Activated T-cell treated with anti-CD3 and anti-CD28 coated beads, Interleukin-2, amount 50 U/mL, for 4 hours (primary cell): ENCODE results near the gene C5AR1. TPM values are rescaled to one million over a fixed set of nuclear protein-coding genes. Genes with fewer than 3 reads are reported as not detected.
"Not testable (repeated sequence)": the region's sequence is repeated elsewhere in the genome, so short reads cannot be mapped to it uniquely, and the experiment has no call there.

Source experiments
- ATAC-seq, 2 donors: fragments of 200-7000 bp; cut with Tn5 transposase; one replicate each; pipeline ENCODE4 v1.10.0; 2021
- DNase-seq: peaks from one replicate; pipeline ENCODE4 v3.0.0-alpha.2; 2020
- H3K27me3 Mint-ChIP-seq: one replicate; pipeline ENCODE4 v1.8.0; 2021; ENCODE audit warnings: low read depth, mixed read lengths
- H3K36me3 Mint-ChIP-seq: one replicate; pipeline ENCODE4 v1.8.0; 2022; ENCODE audit warnings: mixed read lengths; ENCODE audit not compliant: insufficient read depth
- H3K4me1 Mint-ChIP-seq: one replicate; pipeline ENCODE4 v1.8.0; 2021; ENCODE audit warnings: low read depth, mixed read lengths
- H3K4me3 Mint-ChIP-seq: one replicate; pipeline ENCODE4 v1.8.0; 2021; ENCODE audit warnings: mild to moderate bottlenecking, moderate library complexity, mixed read lengths
- H3K9me3 Mint-ChIP-seq: one replicate; pipeline ENCODE4 v1.8.0; 2021; ENCODE audit warnings: mixed read lengths
- total RNA-seq, 3 donors: library from RNA; stranded (reverse); gene quantifications; one replicate each; pipeline ENCODE4 v1.2.1, GENCODE V29; 2021

The C5AR1 gene
- total RNA-seq, 3 donors from 2014 or later, result 0.63 to 0.83 (median 0.68) TPM

DNA sequence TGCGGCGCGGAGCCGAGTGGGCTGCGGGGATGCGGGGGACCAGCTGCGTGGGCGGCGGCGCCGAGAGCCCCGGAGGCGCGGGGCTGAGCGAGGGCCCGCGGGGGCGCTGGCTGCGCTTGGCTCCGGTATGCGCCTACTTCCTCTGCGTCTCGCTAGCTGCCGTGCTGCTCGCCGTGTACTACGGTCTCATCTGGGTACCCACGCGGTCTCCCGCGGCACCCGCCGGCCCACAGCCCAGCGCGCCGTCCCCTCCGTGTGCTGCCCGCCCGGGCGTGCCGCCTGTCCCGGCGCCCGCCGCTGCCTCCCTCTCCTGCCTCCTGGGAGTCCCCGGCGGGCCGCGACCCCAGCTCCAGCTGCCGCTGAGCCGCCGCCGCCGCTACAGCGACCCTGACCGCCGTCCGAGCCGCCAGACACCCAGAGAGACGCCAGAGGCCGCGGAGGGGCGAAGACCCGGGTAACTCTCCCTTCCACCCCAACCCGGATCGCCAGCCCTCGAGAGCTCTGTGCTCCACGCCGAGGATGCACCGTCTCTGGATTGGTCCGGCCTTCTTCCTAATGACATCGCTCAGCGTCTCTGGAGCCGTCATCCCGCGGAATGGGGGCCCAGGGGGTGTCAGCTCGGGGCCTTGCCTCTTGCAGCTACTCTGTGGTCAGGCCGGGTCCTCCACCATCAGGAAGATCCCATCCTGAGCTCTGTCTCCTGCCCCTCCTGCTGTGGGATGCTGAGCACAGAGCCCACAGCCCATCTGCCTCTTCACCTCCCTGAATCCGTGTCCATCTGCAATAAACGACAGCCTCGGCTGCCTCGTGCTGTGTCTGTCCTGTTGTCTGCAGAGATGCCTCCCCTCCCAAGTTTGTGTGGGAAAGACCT lies 34.5 kb upstream of the C5AR1 start:
- Mint-ChIP-seq H3K36me3 (peaks cover 6% of the 10 kb centered on the region), H3K9me3 (no peaks in the 10 kb centered on the region), H3K27me3 (no peaks in the 10 kb centered on the region), H3K4me3 (peak overlapping the region; percentile 77), H3K4me1 (peaks cover 18% of the 10 kb centered on the region)
- DNase-seq, result peak; percentile 27
- ATAC-seq, result peak; percentile 25 to 29

DNA sequence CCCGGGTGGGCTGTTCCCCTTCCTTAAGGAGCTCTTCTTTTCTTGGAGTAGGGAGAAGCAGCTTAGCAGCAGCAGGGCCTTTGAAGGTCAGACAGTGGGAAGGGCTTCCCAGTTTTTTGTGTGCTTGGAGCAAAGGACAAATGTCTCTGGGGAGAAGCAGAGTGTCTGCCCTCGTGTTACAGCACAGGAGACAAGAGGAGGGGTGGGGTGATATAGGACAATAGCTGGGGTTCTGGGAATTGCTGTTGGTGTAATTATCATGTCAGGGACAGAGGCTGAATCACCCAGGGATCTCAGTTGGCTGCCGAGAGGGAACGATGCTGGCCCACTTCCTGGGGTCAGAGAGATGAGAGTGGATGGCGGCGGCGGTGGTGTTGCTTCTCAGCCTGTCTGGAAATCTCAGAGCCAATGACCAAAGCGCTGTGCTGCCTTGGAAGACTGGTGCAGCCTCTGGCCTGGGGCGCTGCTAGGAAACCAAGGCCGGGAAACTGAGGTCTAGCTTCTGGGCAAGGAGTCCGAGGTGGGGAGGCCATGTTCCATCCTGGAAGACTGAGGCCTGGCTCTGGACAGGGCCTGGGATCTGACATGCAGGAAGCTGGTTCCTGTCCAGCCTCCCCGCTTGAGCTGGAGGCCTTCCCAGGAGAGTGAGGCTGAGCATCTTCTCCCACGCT lies 33.7 kb upstream of the C5AR1 start:
- Mint-ChIP-seq H3K9me3 (no peaks in the 10 kb centered on the region), H3K27me3 (no peaks in the 10 kb centered on the region), H3K4me1 (peaks cover 18% of the 10 kb centered on the region), H3K36me3 (no peaks in the 10 kb centered on the region), H3K4me3 (peak overlapping the region; percentile 77)
- no peak for ATAC-seq
- no peak for DNase-seq

DNA sequence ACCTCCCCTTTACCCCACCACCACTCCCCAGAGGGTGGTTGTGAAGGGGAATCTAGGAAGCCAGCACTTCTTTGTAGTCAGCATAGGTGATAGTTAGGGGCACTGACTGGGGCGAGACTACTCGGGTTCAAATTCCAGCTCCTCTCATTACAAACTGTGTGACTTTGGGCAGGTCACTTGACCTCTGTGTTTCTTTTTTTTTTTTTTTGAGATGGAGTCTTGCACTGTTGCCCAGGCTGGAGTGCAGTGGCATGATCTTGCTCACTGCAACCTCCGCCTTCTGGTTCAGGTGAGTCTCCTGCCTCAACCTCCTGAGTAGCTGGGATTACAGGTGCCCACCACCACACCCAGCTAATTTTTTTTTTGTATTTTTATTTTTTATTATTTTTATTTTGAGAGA lies 33.1 kb upstream of the C5AR1 start:
- not testable (repeated sequence) for DNase-seq, ATAC-seq, H3K27me3 Mint-ChIP-seq, H3K36me3 Mint-ChIP-seq, H3K9me3 Mint-ChIP-seq
- Mint-ChIP-seq H3K4me1 (peaks cover 18% of the 10 kb centered on the region), H3K4me3 (peak overlapping the region; percentile 77)

- peak in 1 of 2 donors; percentile 66 for ATAC-seq
- peak; percentile 45 for DNase-seq
- no peaks in the 10 kb centered on the region for H3K9me3 Mint-ChIP-seq
- no peaks in the 10 kb centered on the region for H3K36me3 Mint-ChIP-seq
- H3K4me3 Mint-ChIP-seq, result no peak overlapping the region
- no peaks in the 10 kb centered on the region for H3K27me3 Mint-ChIP-seq
- peaks cover 11% of the 10 kb centered on the region for H3K4me1 Mint-ChIP-seq
These were observed 29.4 kb upstream of the C5AR1 start for GRCh38 chr19:47280183-47280797.

- Mint-ChIP-seq H3K4me1 (peaks cover 7% of the 10 kb centered on the region), H3K27me3 (no peaks in the 10 kb centered on the region), H3K4me3 (no peak overlapping the region), H3K36me3 (no peaks in the 10 kb centered on the region), H3K9me3 (no peaks in the 10 kb centered on the region)
- no peak for DNase-seq
- no peak for ATAC-seq
These were observed 26.1 kb upstream of the C5AR1 start for GRCh38 chr19:47283405-47284059.

DNA sequence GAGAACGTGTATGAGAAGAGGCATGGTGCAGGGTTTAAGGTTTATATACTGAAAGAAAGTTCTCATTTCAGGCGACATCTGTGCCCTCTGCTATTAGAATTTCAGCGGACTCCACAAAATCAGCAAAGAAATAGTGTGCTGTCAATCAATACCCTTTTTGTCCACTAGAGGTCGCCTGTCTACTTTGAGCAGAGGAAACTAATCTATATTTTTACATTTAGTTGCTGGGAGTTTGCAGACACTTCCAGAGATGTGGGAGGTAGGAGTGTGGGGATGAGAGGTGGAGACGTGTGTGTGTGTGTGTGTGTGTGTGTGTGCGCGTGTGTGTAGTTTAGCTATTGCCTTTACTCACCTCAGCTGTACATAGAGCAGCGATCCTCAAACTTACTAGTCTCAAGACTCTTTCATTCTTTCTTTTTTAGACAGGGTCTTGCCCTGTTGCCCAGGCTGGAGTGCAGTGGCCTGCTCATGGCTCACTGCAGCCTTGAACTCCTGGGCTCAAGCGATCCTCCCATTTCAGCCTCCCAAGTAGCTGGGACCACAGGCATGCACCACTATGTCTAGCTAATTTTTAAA lies 25.2 kb upstream of the C5AR1 start:
- peak; percentile 48 to 62 for ATAC-seq
- Mint-ChIP-seq H3K36me3 (no peaks in the 10 kb centered on the region), H3K27me3 (no peaks in the 10 kb centered on the region), H3K4me3 (no peak overlapping the region), H3K9me3 (no peaks in the 10 kb centered on the region), H3K4me1 (peaks cover 10% of the 10 kb centered on the region)
- DNase-seq, result peak; percentile 25

DNA sequence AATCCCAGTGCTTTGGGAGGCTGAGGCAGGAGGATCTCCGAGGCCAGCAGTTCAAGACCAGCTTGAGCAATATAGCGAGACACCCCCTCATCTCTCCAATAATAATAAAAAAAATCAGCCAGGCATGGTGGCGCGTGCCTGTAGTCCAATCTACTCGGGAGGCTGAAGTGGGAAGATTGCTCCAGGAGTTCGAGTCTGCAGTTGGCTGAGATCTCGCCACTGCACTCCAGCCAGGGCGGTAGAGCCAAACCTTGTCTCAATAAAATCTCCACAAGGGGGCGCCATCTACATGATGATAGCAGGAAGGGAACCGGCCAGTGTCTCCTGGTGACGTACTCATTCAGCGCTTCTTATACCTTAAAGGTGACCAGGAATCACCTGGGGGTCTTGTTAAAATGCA lies 13.6 kb upstream of the C5AR1 start:
- Mint-ChIP-seq H3K27me3 (no peaks in the 10 kb centered on the region), H3K36me3 (no peaks in the 10 kb centered on the region), H3K4me3 (no peak overlapping the region), H3K9me3 (no peaks in the 10 kb centered on the region), H3K4me1 (peaks cover 2% of the 10 kb centered on the region)
- DNase-seq (peak; percentile 72), ATAC-seq (peak; percentile 91 to 96)

DNA sequence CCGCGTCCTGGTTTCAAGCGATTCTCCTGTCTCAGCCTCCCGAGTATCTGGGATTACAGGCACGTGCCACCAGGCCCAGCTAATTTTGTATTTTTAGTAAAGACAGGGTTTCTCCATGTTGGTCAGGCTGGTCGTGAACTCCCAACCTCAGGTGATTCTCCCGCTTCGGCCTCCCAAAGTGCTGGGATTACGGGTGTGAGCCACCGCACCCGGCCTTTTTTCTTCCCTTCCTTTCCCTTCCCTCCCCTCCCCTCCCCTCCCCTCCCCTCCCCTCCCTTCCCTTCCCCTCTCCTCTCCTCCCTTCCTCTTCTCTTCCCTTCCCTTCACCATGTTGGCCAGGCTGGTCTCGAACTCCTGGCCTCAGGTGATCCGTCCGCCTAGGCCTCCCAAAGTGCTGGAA lies 8.8 kb upstream of the C5AR1 start:
- not testable (repeated sequence) for H3K36me3 Mint-ChIP-seq, H3K4me3 Mint-ChIP-seq, H3K9me3 Mint-ChIP-seq, ATAC-seq, H3K27me3 Mint-ChIP-seq, H3K4me1 Mint-ChIP-seq, DNase-seq

- no peak for DNase-seq
- H3K4me3 Mint-ChIP-seq, result no peak overlapping the region
- ATAC-seq, result no peak
- no peaks in the 10 kb centered on the region for H3K36me3 Mint-ChIP-seq
- H3K9me3 Mint-ChIP-seq, result no peaks in the 10 kb centered on the region
- H3K27me3 Mint-ChIP-seq, result peaks cover 7% of the 10 kb centered on the region
- peaks cover 5% of the 10 kb centered on the region for H3K4me1 Mint-ChIP-seq
These were observed 7.4 kb upstream of the C5AR1 start for GRCh38 chr19:47302249-47302648.

- Mint-ChIP-seq H3K27me3 (peaks cover 11% of the 10 kb centered on the region), H3K4me3 (no peak overlapping the region), H3K4me1 (peaks cover 5% of the 10 kb centered on the region), H3K9me3 (no peaks in the 10 kb centered on the region), H3K36me3 (no peaks in the 10 kb centered on the region)
- no peak for ATAC-seq
- DNase-seq, result no peak
These were observed 5.7 kb upstream of the C5AR1 start for GRCh38 chr19:47303966-47304365.

- H3K9me3 Mint-ChIP-seq, result no peaks in the 10 kb centered on the region
- peaks cover 20% of the 10 kb centered on the region for H3K27me3 Mint-ChIP-seq
- ATAC-seq (no peak), DNase-seq (peak; percentile 57)
- peaks cover 5% of the 10 kb centered on the region for H3K4me1 Mint-ChIP-seq
- H3K4me3 Mint-ChIP-seq, result no peak overlapping the region
- no peaks in the 10 kb centered on the region for H3K36me3 Mint-ChIP-seq
These were observed 4.3 kb upstream of the C5AR1 start for GRCh38 chr19:47305309-47305751.

DNA sequence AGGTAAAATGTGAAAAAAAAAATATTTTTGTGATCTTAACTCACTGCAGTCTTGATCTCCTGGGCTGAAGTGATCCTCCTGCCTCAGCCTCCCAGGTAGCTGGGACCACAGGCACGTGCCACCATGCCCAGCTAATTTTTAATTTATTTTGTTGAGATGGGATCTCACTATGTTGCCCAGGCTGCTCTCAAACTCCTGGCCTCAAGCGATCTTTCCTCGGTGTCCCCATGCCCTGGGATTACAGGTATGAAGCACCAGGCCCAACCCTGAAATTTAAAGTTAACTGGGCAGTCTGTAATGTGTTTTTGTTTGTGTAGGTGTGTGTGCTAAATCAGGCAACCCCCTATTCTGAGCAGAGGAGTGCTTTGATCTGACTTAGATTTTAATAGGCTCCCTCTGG lies 3.4 kb upstream of the C5AR1 start:
- Mint-ChIP-seq H3K9me3 (no peaks in the 10 kb centered on the region), H3K4me1 (peaks cover 5% of the 10 kb centered on the region), H3K27me3 (peaks cover 22% of the 10 kb centered on the region), H3K4me3 (no peak overlapping the region), H3K36me3 (no peaks in the 10 kb centered on the region)
- ATAC-seq, result no peak
- no peak for DNase-seq

GRCh38 chr19:47309038-47309437 lies 623 bp upstream of the C5AR1 start:
- ATAC-seq, result no peak
- no peak for DNase-seq
- peaks cover 5% of the 10 kb centered on the region for H3K4me1 Mint-ChIP-seq

GRCh38 chr19:47310323-47310722 lies 662 bp downstream of the C5AR1 start:
- ATAC-seq, result no peak
- Mint-ChIP-seq H3K9me3 (no peaks in the 10 kb centered on the region), H3K4me3 (no peak overlapping the region), H3K36me3 (no peaks in the 10 kb centered on the region), H3K4me1 (peaks cover 3% of the 10 kb centered on the region), H3K27me3 (peaks cover 26% of the 10 kb centered on the region)
- no peak for DNase-seq

More at GRCh38 chr19:47309038-47309437, 623 bp upstream of the C5AR1 start:
- Mint-ChIP-seq H3K36me3 (no peaks in the 10 kb centered on the region), H3K27me3 (peaks cover 24% of the 10 kb centered on the region), H3K4me3 (no peak overlapping the region), H3K9me3 (no peaks in the 10 kb centered on the region)
